Keratinocyte (primary cell): ENCODE data around the gene CTPS2.

ENCODE experiments used
- EZH2 ChIP-seq: IDR thresholded peaks from one replicate; pipeline ENCODE4 v1.6.1; 2012; ENCODE audit warnings: inconsistent platforms, mild to moderate bottlenecking, low read length, moderate library complexity
- TF ChIP-seq, protein P1 (sequence below), 3 experiments: IDR thresholded peaks in 1 of 3; conservative IDR thresholded peaks in 1 of 3; optimal IDR thresholded peaks in 1 of 3; 2 replicates in 2 of 3; 3 replicates in 1 of 3; pipeline versions ENCODE3 to v1.5.1; 2011; ENCODE audit warnings: low read length in 3 of 3, mild to moderate bottlenecking in 3 of 3, moderate library complexity in 2 of 3, control low read depth in 1 of 3, inconsistent platforms in 1 of 3; ENCODE audit not compliant: insufficient read depth in 2 of 3; ENCODE audit errors: extremely low read depth in 1 of 3

DNA sequence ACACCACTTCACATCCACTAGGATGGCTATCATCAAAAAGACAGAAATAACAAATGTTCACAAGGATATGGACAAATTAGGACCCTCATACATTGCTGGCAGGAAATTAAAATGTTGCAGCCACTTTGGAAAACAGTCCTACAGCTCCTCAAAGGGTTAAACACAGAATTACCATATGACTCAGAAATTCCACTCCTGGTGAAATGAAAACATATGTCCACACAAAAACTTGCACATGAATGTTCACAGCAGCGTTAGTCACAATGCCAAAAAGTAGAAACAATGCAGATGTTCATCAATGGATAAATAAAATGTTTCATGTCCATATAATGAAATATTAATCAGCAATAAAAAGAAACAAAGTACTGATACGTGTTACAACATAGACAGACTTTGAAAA is 47.4 kb downstream of the CTPS2 start:
- TF ChIP-seq, protein P1, sequence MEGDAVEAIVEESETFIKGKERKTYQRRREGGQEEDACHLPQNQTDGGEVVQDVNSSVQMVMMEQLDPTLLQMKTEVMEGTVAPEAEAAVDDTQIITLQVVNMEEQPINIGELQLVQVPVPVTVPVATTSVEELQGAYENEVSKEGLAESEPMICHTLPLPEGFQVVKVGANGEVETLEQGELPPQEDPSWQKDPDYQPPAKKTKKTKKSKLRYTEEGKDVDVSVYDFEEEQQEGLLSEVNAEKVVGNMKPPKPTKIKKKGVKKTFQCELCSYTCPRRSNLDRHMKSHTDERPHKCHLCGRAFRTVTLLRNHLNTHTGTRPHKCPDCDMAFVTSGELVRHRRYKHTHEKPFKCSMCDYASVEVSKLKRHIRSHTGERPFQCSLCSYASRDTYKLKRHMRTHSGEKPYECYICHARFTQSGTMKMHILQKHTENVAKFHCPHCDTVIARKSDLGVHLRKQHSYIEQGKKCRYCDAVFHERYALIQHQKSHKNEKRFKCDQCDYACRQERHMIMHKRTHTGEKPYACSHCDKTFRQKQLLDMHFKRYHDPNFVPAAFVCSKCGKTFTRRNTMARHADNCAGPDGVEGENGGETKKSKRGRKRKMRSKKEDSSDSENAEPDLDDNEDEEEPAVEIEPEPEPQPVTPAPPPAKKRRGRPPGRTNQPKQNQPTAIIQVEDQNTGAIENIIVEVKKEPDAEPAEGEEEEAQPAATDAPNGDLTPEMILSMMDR (optimal IDR thresholded peaks at IDR 0.05 in 1 of 3, IDR thresholded peaks at IDR 0.05 in 1 of 3, conservative IDR thresholded peaks at IDR 0.05 in 1 of 3; ENCODE audit: extremely low read depth in 1 of 3, insufficient read depth in 2 of 3, low read length in 3 of 3): no peak
- no peak for TF ChIP-seq EZH2
